B cell (primary cell): ENCODE results near the gene AEN. TPM values are rescaled to one million over a fixed set of nuclear protein-coding genes. Genes with fewer than 3 reads are reported as not detected.
A peak's percentile ranks its signal among the peaks of the same experiment; 100 is the strongest.

Source experiments
- ATAC-seq: fragments of 200-7000 bp; cut with Tn5 transposase; one replicate; pipeline ENCODE4 v1.10.0; 2021; ENCODE audit warnings: low read depth, mild to moderate bottlenecking, moderate number of reproducible peaks, moderate library complexity
- CTCF ChIA-PET: fragments of 350-600 bp; sonication (Branson Sonifier 250); formaldehyde crosslinking; loops from one replicate; lab custom pipeline; 2021; ENCODE audit warnings: antibody characterized with exemption, inconsistent platforms; lab: Charles Lee
- POLR2A ChIA-PET: fragments of 350-600 bp; sonication (Branson Sonifier 250); formaldehyde crosslinking; loops from one replicate; lab custom pipeline; 2021; ENCODE audit warnings: antibody characterized with exemption; lab: Charles Lee
- DNase-seq: peaks from one replicate; pipeline ENCODE4 v3.0.0; 2013
- H2AFZ ChIP-seq: 2 replicates; pipeline ENCODE4 v1.6.1; 2012; ENCODE audit warnings: mild to moderate bottlenecking, low read depth, low read length; ENCODE audit not compliant: insufficient read depth, poor library complexity, severe bottlenecking
- H3K27ac ChIP-seq, 2 donors: 1 replicate in 1 of 2; 2 replicates in 1 of 2; pipeline ENCODE4 v1.5.1; 2012 to 2013; ENCODE audit warnings: low read length in 2 of 2, mild to moderate bottlenecking in 2 of 2, moderate library complexity in 1 of 2
- H3K27me3 ChIP-seq, 4 experiments: fragments of 200-600 bp in 1 of 4; sonication (generic) in 1 of 4; replicated peaks in 1 of 4; 1 replicate in 2 of 4; 2 replicates in 2 of 4; pipeline versions ENCODE4 v1.6.1 to v1.7.0; 2013 to 2016; ENCODE audit warnings: low read length in 3 of 4, mild to moderate bottlenecking in 2 of 4, mixed read lengths in 1 of 4, moderate library complexity in 1 of 4; ENCODE audit not compliant: insufficient read depth in 4 of 4, control insufficient read depth in 3 of 4; ENCODE audit errors: control extremely low read depth in 1 of 4
- H3K36me3 ChIP-seq, 2 experiments: replicated peaks in 1 of 2; 1 replicate in 1 of 2; 2 replicates in 1 of 2; pipeline versions ENCODE4 v1.6.1 to v1.7.1; 2013; ENCODE audit warnings: low read length in 1 of 2; ENCODE audit not compliant: insufficient read depth in 2 of 2, control insufficient read depth in 1 of 2; ENCODE audit errors: control extremely low read depth in 1 of 2, extremely low read depth in 1 of 2
- H3K4me1 ChIP-seq, 2 donors: fragments of 200-600 bp in 1 of 2; sonication (generic) in 1 of 2; 1 replicate in 1 of 2; 2 replicates in 1 of 2; pipeline versions ENCODE4 v1.5.1 to v1.6.1; 2013 to 2017; ENCODE audit warnings: low read length in 2 of 2; ENCODE audit not compliant: control insufficient read depth in 2 of 2, insufficient read depth in 2 of 2
- H3K4me2 ChIP-seq: replicated peaks from 2 replicates; pipeline ENCODE3; 2012; ENCODE audit warnings: mild to moderate bottlenecking, low read depth, low read length; ENCODE audit not compliant: poor library complexity, severe bottlenecking
- H3K4me3 ChIP-seq, 5 experiments: fragments of 200-600 bp in 1 of 5; sonication (generic) in 1 of 5; 1 replicate in 3 of 5; 2 replicates in 2 of 5; pipeline versions ENCODE4 v1.5.1 to v1.7.0; 2011 to 2016; ENCODE audit warnings: low read length in 4 of 5, mild to moderate bottlenecking in 4 of 5, low read depth in 2 of 5, control low read depth in 1 of 5, moderate library complexity in 1 of 5; ENCODE audit not compliant: insufficient read depth in 1 of 5; ENCODE audit errors: control extremely low read depth in 1 of 5, extremely low read depth in 1 of 5
- H3K79me2 ChIP-seq: fragments of 200-600 bp; sonication (generic); one replicate; pipeline ENCODE4 v1.6.0; 2016; ENCODE audit warnings: low read length; ENCODE audit not compliant: control insufficient read depth, insufficient read depth
- H3K9ac ChIP-seq: fragments of 200-600 bp; sonication (generic); 2 replicates; pipeline ENCODE4 v1.6.1; 2017; ENCODE audit warnings: mild to moderate bottlenecking, low read length, moderate library complexity
- H3K9me3 ChIP-seq, 3 donors: one replicate each; pipeline versions ENCODE4 v1.6.1 to v1.7.1; 2013; ENCODE audit warnings: low read length in 2 of 3; ENCODE audit not compliant: control insufficient read depth in 2 of 3, insufficient read depth in 1 of 3; ENCODE audit errors: control extremely low read depth in 1 of 3
- H4K20me1 ChIP-seq: 2 replicates; pipeline ENCODE4 v1.6.0; 2012; ENCODE audit warnings: mild to moderate bottlenecking, low read length; ENCODE audit not compliant: insufficient read depth, control insufficient read depth, poor library complexity, severe bottlenecking
- H3K27ac Mint-ChIP-seq: one replicate; pipeline ENCODE4 v1.8.0; 2021; ENCODE audit warnings: mixed read lengths
- H3K27me3 Mint-ChIP-seq: one replicate; pipeline ENCODE4 v1.8.0; 2021; ENCODE audit warnings: mixed read lengths
- H3K4me1 Mint-ChIP-seq: one replicate; pipeline ENCODE4 v1.8.0; 2021; ENCODE audit warnings: mixed read lengths
- H3K4me3 Mint-ChIP-seq: one replicate; pipeline ENCODE4 v1.8.0; 2021; ENCODE audit warnings: mixed read lengths
- H3K9me3 Mint-ChIP-seq: one replicate; pipeline ENCODE4 v1.8.0; 2022; ENCODE audit warnings: mixed read lengths; ENCODE audit not compliant: insufficient read depth
- CTCF ChIP-seq: fragments of 200-600 bp; IDR thresholded peaks from one replicate; pipeline ENCODE4 v1.8.0; 2022; ENCODE audit warnings: antibody characterized with exemption, mild to moderate bottlenecking
- EZH2 ChIP-seq: IDR thresholded peaks from 2 replicates; pipeline ENCODE4 v1.6.1; 2012; ENCODE audit warnings: borderline replicate concordance, low read depth, mild to moderate bottlenecking, moderate library complexity, low read length; ENCODE audit not compliant: insufficient read depth, poor library complexity, severe bottlenecking
- WGBS: methylation state at CpG from one replicate; pipeline ENCODE4 v1.1.5; 2013; ENCODE audit warnings: missing lambda C conversion rate; ENCODE audit not compliant: insufficient coverage; 5-methylcytosine and 5-hydroxymethylcytosine counted together
- intact Hi-C: fragments of 100-400 bp; cut with micrococcal nuclease; formaldehyde crosslinking; loops from one replicate; pipeline ENCODE4 v1.10.0; 2022
- polyA plus RNA-seq: library from polyadenylated mRNA; depleted of rRNA; stranded (reverse); fragments of >200 nt; gene quantifications from 2 replicates; pipeline ENCODE4 v1.2.3, GENCODE V29; 2012
- total RNA-seq, 2 donors: library from RNA; stranded (reverse); fragments of 120-200 nt in 1 of 2; gene quantifications; 1 replicate in 1 of 2; 2 replicates in 1 of 2; pipeline versions ENCODE4 v1.2.3 to v1.2.4, GENCODE V29; 2013 to 2022

The AEN gene
- total and polyA plus RNA-seq, 2 donors (not counting 1 experiment from before 2014, with no cell fraction given): 18.5 to 42.9 TPM

GRCh38 chr15:88653200-88654064 is 32.3 kb downstream of the AEN start:
- ChIA-PET POLR2A (interaction anchor here (1.1 to 1.3 kb wide), 2 partner anchors 18 to 21 kb away, joined by 3 read pairs; no protein-coding TSS in a partner anchor), CTCF (interaction anchor here (8.8 kb wide), 1 partner anchor 27 kb away, joined by 120 read pairs; no protein-coding TSS in a partner anchor)
- H3K4me1 ChIP-seq: peaks cover 85 to 93% of the 10 kb centered on the region in 2 donors

More at GRCh38 chr15:88653200-88654064, 32.3 kb downstream of the AEN start:
- Mint-ChIP-seq H3K27ac (peak overlapping the region; percentile 85), H3K27me3 (no peaks in the 10 kb centered on the region), H3K4me3 (no peak overlapping the region), H3K4me1 (peaks cover 83% of the 10 kb centered on the region), H3K9me3 (no peaks in the 10 kb centered on the region)
- no peak overlapping the region for H3K4me3 ChIP-seq
- no peak overlapping the region for H3K4me2 ChIP-seq
- H4K20me1 ChIP-seq: no peaks in the 10 kb centered on the region
- intact Hi-C loops: no loop called here
- no peaks in the 10 kb centered on the region for H3K27me3 ChIP-seq
- H2AFZ ChIP-seq: no peak overlapping the region
- H3K9ac ChIP-seq: no peak overlapping the region
- peak overlapping the region in 1 of 2 donors; percentile 10 for H3K27ac ChIP-seq
- H3K79me2 ChIP-seq: peaks cover 39% of the 10 kb centered on the region
- no peak for ATAC-seq
- no peak for DNase-seq
- 96% methylated on average over 9 of the region's 13 CpGs for WGBS
- TF ChIP-seq CTCF (no peak), EZH2 (no peak)
- peaks cover 0 to 54% of the 10 kb centered on the region in 2 experiments for H3K36me3 ChIP-seq
- peaks cover 0 to 16% (median 0%) of the 10 kb centered on the region in 3 donors for H3K9me3 ChIP-seq
